AG04449 (cell line): ENCODE results near the gene SLC37A2.

ENCODE experiments used
- CTCF ChIA-PET: fragments of 350-600 bp; formaldehyde crosslinking; extraction: SDS; loops from one replicate; lab custom pipeline; 2021; ENCODE audit warnings: antibody characterized with exemption; lab: Yijun Ruan, JAX
- POLR2A ChIA-PET: fragments of 400-600, 350-600 bp; formaldehyde crosslinking; extraction: SDS; loops from one replicate; lab custom pipeline; 2020; ENCODE audit warnings: antibody characterized with exemption, inconsistent platforms; lab: Yijun Ruan, JAX
- DNase-seq: peaks from one replicate; pipeline ENCODE4 v3.0.0-alpha.2; 2010; ENCODE audit warnings: low read depth, low spot score
- H3K4me3 ChIP-seq: 2 replicates; pipeline ENCODE4 v1.5.1; 2011; ENCODE audit warnings: low read depth, mild to moderate bottlenecking, control low read depth, low read length
- CTCF ChIP-seq: IDR thresholded peaks from one replicate; pipeline ENCODE4 v1.5.1; 2011; ENCODE audit warnings: mild to moderate bottlenecking, moderate library complexity, low read length, control low read depth, inconsistent platforms; ENCODE audit not compliant: insufficient read depth; ENCODE audit errors: missing control alignments

The SLC37A2 gene

GRCh38 chr11:125057693-125058016 is 5.5 kb upstream of the SLC37A2 start:
- no peak for DNase-seq
- CTCF ChIA-PET: no interaction called here
- POLR2A ChIA-PET: no interaction called here
- no peak for TF ChIP-seq CTCF
- H3K4me3 ChIP-seq: no peak overlapping the region

GRCh38 chr11:125061281-125061680 is 1.8 kb upstream of the SLC37A2 start:
- TF ChIP-seq CTCF: no peak
- POLR2A ChIA-PET: no interaction called here
- CTCF ChIA-PET: interaction anchor here (0.9 to 1.1 kb wide), 2 partner anchors 23 to 285 kb away, joined by 3 to 4 read pairs; no protein-coding TSS in a partner anchor
- no peak overlapping the region for H3K4me3 ChIP-seq
- DNase-seq: no peak

GRCh38 chr11:125062218-125062930 is 731 bp upstream of the SLC37A2 start:
- no peak for TF ChIP-seq CTCF
- peak overlapping the region; percentile 72 for H3K4me3 ChIP-seq
- ChIA-PET CTCF (interaction anchor here (0.8 to 1.5 kb wide), 4 partner anchors 29 to 284 kb away, joined by 4 read pairs; no protein-coding TSS in a partner anchor), POLR2A (interaction anchor here (0.6 kb wide), 1 partner anchor 66 kb away, joined by 3 read pairs; no protein-coding TSS in a partner anchor)
- DNase-seq: no peak

DNA sequence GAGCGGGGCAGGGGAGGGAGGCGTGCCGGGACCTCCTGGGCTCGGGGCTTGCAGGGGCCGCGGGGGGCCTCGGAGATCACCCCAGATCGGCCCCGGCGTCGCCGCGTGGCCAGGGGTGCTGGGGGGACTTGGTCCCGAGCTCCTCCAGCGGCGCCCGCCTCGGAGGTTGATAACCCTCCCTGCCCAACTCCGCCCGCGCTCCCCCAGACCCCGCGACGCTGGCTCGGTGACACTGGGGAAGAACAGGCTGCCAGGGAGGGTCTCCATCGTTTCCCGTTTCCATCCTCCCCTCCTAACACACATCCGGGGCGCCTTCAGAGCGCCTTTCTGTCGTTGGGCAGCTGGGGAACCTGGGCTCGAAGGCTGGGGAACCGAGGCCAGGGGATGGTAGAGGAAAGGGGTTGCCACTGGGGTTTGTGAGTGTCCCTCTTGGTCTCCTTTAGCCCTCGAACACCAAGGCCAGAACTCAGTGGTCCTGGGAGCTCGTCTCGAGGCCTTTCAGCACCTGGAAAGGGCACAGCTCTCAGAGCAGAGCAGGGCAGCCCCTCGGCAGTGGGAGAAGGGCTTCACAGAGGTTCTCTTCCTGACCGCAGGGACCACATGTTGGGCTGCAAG is 431 bp downstream of the SLC37A2 start:
- ChIA-PET POLR2A (interaction anchor here (0.7 kb wide), 1 partner anchor 311 kb away, joined by 4 read pairs; no protein-coding TSS in a partner anchor), CTCF (interaction anchor here (0.8 to 1.5 kb wide), 3 partner anchors 27 to 282 kb away, joined by 4 read pairs; no protein-coding TSS in a partner anchor)
- peak overlapping the region; percentile 72 for H3K4me3 ChIP-seq
- no peak for DNase-seq
- TF ChIP-seq CTCF: no peak

DNA sequence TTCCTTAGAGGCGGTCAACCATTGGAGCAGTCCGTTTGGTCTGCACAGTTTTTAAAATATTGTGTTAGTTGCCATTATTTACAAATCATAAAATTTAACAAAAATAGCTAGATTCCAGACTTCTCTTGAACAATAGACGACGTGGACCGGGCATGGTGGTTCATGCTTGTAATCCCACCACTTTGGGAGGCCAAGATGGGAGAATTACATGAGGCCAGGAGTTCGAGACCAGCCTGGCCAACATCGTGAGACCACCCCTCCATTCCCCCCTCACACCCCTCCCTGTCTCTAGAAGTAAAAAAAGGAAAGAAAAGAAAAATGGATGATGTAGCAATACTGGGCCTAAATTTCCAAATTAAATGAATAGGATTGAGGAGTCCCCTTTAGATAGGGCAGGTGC is 965 bp downstream of the SLC37A2 start:
- no peak for DNase-seq
- no peak for TF ChIP-seq CTCF
- peak overlapping the region; percentile 72; the same call in 1 of the 2 replicates for H3K4me3 ChIP-seq
- POLR2A ChIA-PET: no interaction called here
- CTCF ChIA-PET: interaction anchor here (0.6 kb wide), 1 partner anchor 77 kb away, joined by 4 read pairs; no protein-coding TSS in a partner anchor

DNA sequence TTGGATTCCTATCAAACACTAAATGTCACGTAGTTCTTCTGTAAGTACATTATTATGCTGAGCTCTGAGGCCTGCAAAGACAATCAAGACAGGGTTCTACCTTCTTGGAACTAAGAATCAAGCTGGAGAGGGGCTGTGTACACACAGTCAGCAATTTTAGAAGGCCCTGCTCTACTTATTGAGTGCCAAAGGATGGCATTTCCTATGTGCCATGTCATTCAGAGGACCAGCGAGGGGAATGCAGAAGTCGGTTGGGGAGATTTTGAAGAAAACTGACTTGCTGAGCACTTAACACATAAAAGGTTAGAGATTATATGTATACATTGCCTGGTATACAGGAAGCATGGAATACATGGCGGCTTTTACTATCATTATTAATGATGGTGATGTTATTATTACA is 5.3 kb downstream of the SLC37A2 start:
- no peak for TF ChIP-seq CTCF
- H3K4me3 ChIP-seq: no peak overlapping the region
- CTCF ChIA-PET: interaction anchor here (1.0 to 1.2 kb wide), 2 partner anchors 73 to 74 kb away, joined by 3 read pairs; no protein-coding TSS in a partner anchor
- no peak for DNase-seq
- POLR2A ChIA-PET: no interaction called here
